IPS-18a (cell line): ENCODE results near the gene PGBD5.

ENCODE experiments used
- H3K27ac ChIP-seq: one replicate; pipeline ENCODE4 v1.5.1; 2013; ENCODE audit warnings: low read length
- H3K27me3 ChIP-seq: one replicate; pipeline ENCODE4 v1.6.1; 2013; ENCODE audit warnings: mild to moderate bottlenecking, low read length; ENCODE audit not compliant: control insufficient read depth, insufficient read depth
- H3K36me3 ChIP-seq: one replicate; pipeline ENCODE4 v1.6.1; 2013; ENCODE audit warnings: low read depth, low read length; ENCODE audit not compliant: control insufficient read depth
- H3K4me1 ChIP-seq: one replicate; pipeline ENCODE4 v1.6.1; 2013; ENCODE audit warnings: low read depth, low read length; ENCODE audit not compliant: control insufficient read depth
- H3K4me3 ChIP-seq: one replicate; pipeline ENCODE4 v1.5.1; 2013; ENCODE audit warnings: low read length
- H3K9ac ChIP-seq: one replicate; pipeline ENCODE4 v1.6.1; 2013; ENCODE audit warnings: mild to moderate bottlenecking, low read length, moderate library complexity
- H3K9me3 ChIP-seq: one replicate; pipeline ENCODE4 v1.6.1; 2013; ENCODE audit warnings: low read depth, low read length; ENCODE audit not compliant: control insufficient read depth

Gene PGBD5

GRCh38 chr1:230271300-230272035 lies 154.7 kb downstream of the PGBD5 start:
- Histone ChIP-seq H3K9me3 (no peaks in the 10 kb centered on the region), H3K4me1 (peaks cover 5% of the 10 kb centered on the region), H3K9ac (no peak overlapping the region), H3K27ac (no peak overlapping the region), H3K4me3 (no peak overlapping the region), H3K36me3 (peaks cover 10% of the 10 kb centered on the region), H3K27me3 (no peaks in the 10 kb centered on the region)

DNA sequence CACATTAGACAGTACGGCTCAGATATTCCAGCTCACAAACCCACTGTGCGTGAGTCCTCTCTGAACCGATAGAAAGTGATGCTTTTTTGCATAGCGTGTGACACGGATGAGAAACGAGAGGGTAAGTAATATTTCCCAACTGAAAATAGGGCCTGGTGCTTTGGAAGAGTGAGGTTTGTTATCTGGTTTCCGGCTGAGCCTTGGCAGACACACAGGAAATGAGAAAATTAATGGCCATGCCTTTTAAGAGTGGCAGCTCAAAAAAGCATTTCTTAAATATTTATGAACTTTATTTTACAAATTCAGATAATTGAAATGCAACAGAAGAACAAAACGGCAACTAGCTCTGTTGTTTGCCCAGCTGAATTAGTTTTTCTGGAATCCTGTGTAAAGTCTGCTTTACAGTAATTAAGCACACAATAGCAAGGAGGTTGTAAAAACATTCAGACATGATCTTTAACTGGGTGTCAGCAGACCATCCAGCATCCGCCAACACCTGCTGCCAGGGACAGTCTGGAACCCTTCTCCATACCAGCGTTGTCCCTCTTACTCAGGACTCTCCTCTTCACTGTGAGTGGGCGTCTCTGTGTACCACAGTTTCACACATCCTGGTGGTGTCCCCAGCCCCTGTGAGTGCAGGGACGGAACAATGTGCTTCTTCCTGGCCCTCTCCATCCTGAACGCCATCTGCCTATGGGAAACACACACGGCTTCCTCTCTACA lies 155.4 kb downstream of the PGBD5 start:
- Histone ChIP-seq H3K4me3 (no peak overlapping the region), H3K4me1 (peaks cover 3% of the 10 kb centered on the region), H3K36me3 (peaks cover 10% of the 10 kb centered on the region), H3K27me3 (no peaks in the 10 kb centered on the region), H3K27ac (no peak overlapping the region), H3K9ac (no peak overlapping the region), H3K9me3 (no peaks in the 10 kb centered on the region)

DNA sequence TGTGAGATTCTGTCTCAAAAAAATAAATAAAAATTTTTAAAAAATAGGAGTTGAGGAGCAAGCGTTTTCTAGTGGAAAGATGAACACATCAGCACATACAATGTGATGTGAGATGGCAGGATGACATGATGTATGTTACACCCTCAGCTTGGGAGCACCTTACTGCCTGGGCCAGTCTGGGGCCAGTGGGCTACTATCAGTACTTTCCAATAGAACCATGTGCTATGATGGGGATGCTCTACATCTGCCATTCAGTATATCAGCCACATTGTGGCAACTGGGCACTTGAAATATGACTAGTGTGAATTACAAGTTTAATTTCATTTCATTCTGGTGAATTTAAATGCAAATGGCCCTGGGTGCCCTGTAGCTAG lies 156.0 kb downstream of the PGBD5 start:
- Histone ChIP-seq H3K27ac (no peak overlapping the region), H3K9me3 (no peaks in the 10 kb centered on the region), H3K27me3 (no peaks in the 10 kb centered on the region), H3K36me3 (peaks cover 5% of the 10 kb centered on the region), H3K4me3 (no peak overlapping the region), H3K4me1 (peaks cover 3% of the 10 kb centered on the region), H3K9ac (no peak overlapping the region)

- H3K27ac ChIP-seq: no peak overlapping the region
- no peaks in the 10 kb centered on the region for H3K9me3 ChIP-seq
- H3K36me3 ChIP-seq: peaks cover 8% of the 10 kb centered on the region
- no peaks in the 10 kb centered on the region for H3K27me3 ChIP-seq
- no peak overlapping the region for H3K4me3 ChIP-seq
- H3K9ac ChIP-seq: no peak overlapping the region
- H3K4me1 ChIP-seq: peaks cover 3% of the 10 kb centered on the region
Observed at GRCh38 chr1:230268371-230269170, 157.6 kb downstream of the PGBD5 start.

DNA sequence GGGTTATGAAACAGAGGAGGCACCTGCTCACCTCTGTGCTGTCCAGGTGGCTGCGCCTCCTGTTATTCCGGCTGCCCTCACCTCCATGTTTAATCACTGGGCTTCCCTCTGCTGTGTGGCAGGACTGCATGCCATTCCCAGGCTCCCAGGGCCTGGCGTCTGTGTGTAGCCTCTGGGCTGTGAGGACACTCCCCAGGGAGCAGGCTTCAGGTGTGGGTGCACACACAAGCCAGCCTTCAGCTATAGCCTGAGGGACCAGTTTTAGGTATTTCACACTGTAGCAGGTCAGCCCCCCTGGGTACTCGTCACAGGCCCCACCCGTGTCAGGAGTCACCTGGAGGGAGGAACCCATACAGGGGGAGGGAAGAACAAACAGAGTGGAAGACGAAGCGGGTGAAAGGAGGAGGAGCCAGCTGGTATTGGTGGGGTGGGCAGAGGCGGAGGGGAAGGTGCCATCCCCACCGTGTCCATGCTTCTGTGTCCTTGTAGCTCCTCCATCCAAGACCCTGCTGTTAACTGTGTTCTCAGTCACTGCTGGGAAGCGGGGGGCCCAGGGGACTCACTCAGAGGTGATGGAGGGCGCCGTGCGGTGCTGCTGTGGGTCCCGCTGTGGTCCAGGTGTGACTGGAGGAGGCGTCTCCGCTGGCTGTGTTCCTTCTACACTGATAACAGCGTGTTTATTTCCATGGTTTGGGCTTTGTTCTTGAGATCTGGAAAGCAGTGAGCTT lies 158.6 kb downstream of the PGBD5 start:
- H3K36me3 ChIP-seq: peaks cover 8% of the 10 kb centered on the region
- H3K9ac ChIP-seq: no peak overlapping the region
- no peak overlapping the region for H3K27ac ChIP-seq
- H3K4me1 ChIP-seq: peaks cover 3% of the 10 kb centered on the region
- no peak overlapping the region for H3K4me3 ChIP-seq
- no peaks in the 10 kb centered on the region for H3K27me3 ChIP-seq
- no peaks in the 10 kb centered on the region for H3K9me3 ChIP-seq

- peaks cover 8% of the 10 kb centered on the region for H3K36me3 ChIP-seq
- no peaks in the 10 kb centered on the region for H3K9me3 ChIP-seq
- H3K9ac ChIP-seq: no peak overlapping the region
- peaks cover 3% of the 10 kb centered on the region for H3K4me1 ChIP-seq
- no peak overlapping the region for H3K27ac ChIP-seq
- H3K27me3 ChIP-seq: no peaks in the 10 kb centered on the region
- no peak overlapping the region for H3K4me3 ChIP-seq
Observed at GRCh38 chr1:230266456-230266855, 159.7 kb downstream of the PGBD5 start.

- H3K27ac ChIP-seq: no peak overlapping the region
- H3K4me3 ChIP-seq: no peak overlapping the region
- peaks cover 3% of the 10 kb centered on the region for H3K4me1 ChIP-seq
- peaks cover 8% of the 10 kb centered on the region for H3K36me3 ChIP-seq
- no peak overlapping the region for H3K9ac ChIP-seq
- H3K27me3 ChIP-seq: no peaks in the 10 kb centered on the region
- no peaks in the 10 kb centered on the region for H3K9me3 ChIP-seq
Observed at GRCh38 chr1:230265200-230266115, 160.7 kb downstream of the PGBD5 start.
